Neural progenitor cell (in vitro differentiated cells): ENCODE data around the gene THG1L.

Experiments
- CTCF ChIP-seq: fragments of 200-600 bp; sonication (generic); IDR thresholded peaks from 2 replicates; pipeline ENCODE4 v1.5.1; 2017; ENCODE audit warnings: antibody characterized with exemption, mild to moderate bottlenecking
- EZH2 ChIP-seq: fragments of 200-600 bp; sonication (generic); IDR thresholded peaks from 2 replicates; pipeline ENCODE4 v1.6.1; 2017; ENCODE audit warnings: antibody characterized with exemption, mild to moderate bottlenecking, moderate library complexity
- EZH2phosphoT487 ChIP-seq: fragments of 200-600 bp; sonication (generic); IDR thresholded peaks from 2 replicates; pipeline ENCODE4 v1.6.1; 2017; ENCODE audit warnings: antibody characterized with exemption

- no peak for TF ChIP-seq CTCF
- TF ChIP-seq EZH2phosphoT487 = no peak
- TF ChIP-seq EZH2 = no peak
These were observed 22.4 kb upstream of the THG1L start for GRCh38 chr5:157708866-157709265.
